Urinary bladder (tissue), 4 donors: ENCODE measurements around the gene SIK3. TPM values are rescaled to one million over a fixed set of nuclear protein-coding genes. Genes with fewer than 3 reads are reported as not detected.
"Not testable (repeated sequence)": the region's sequence is repeated elsewhere in the genome, so short reads cannot be mapped to it uniquely, and the experiment has no call there.

Experiments used
- DNase-seq: peaks from one replicate; pipeline ENCODE4 v3.0.0-alpha.2; 2015; ENCODE audit errors: extremely low spot score
- H3K27ac ChIP-seq: one replicate; pipeline ENCODE4 v1.5.1; 2013; ENCODE audit warnings: low read depth, mild to moderate bottlenecking, moderate library complexity
- H3K36me3 ChIP-seq: one replicate; pipeline ENCODE4 v1.6.1; 2013; ENCODE audit warnings: mild to moderate bottlenecking, moderate library complexity; ENCODE audit not compliant: insufficient read depth
- H3K4me1 ChIP-seq: one replicate; pipeline ENCODE4 v1.6.1; 2013; ENCODE audit warnings: mild to moderate bottlenecking, moderate library complexity; ENCODE audit not compliant: insufficient read depth
- H3K4me3 ChIP-seq: one replicate; pipeline ENCODE4 v1.5.1; 2013; ENCODE audit warnings: low read depth, low read length
- WGBS: extraction: QIAGEN DNeasy Blood & Tissue Kit; methylation state at CpG from one replicate; pipeline ENCODE4 v1.1.7; 2013; 5-methylcytosine and 5-hydroxymethylcytosine counted together
- polyA plus RNA-seq: library from polyadenylated mRNA; stranded (reverse); fragments of 200-250 nt; gene quantifications from one replicate; pipeline ENCODE4 v1.2.3, GENCODE V29; 2013
- total RNA-seq: library from RNA; depleted of rRNA; stranded (reverse); fragments of >200 nt; gene quantifications from one replicate; pipeline ENCODE4 v1.2.3, GENCODE V29; 2014
- donor health status: healthy with polysubstance abuse.
- donor health status: healthy.

Gene SIK3
- total and polyA plus RNA-seq, 2 donors, result 17.2 to 24.0 TPM

GRCh38 chr11:117037975-117038350 is 60.3 kb downstream of the SIK3 start:
- no peak for DNase-seq
- H3K4me1 ChIP-seq, result peaks cover 3% of the 10 kb centered on the region
- 85% methylated on average over 1 of the region's 1 CpG for WGBS
- H3K36me3 ChIP-seq, result no peaks in the 10 kb centered on the region
- H3K27ac ChIP-seq, result no peak overlapping the region
- no peak overlapping the region for H3K4me3 ChIP-seq

- no peak overlapping the region for H3K4me3 ChIP-seq
- 78% methylated on average over 1 of the region's 1 CpG for WGBS
- no peak overlapping the region for H3K27ac ChIP-seq
- H3K36me3 ChIP-seq, result no peaks in the 10 kb centered on the region
- DNase-seq, result no peak
- H3K4me1 ChIP-seq, result peaks cover 3% of the 10 kb centered on the region
These were observed 60.8 kb downstream of the SIK3 start for GRCh38 chr11:117037279-117037974.

GRCh38 chr11:117034901-117035300 is 63.3 kb downstream of the SIK3 start:
- H3K27ac ChIP-seq, result no peak overlapping the region
- H3K4me3 ChIP-seq, result no peak overlapping the region
- peaks cover 3% of the 10 kb centered on the region for H3K4me1 ChIP-seq
- no peaks in the 10 kb centered on the region for H3K36me3 ChIP-seq
- no peak for DNase-seq

GRCh38 chr11:117026593-117027330 is 71.5 kb downstream of the SIK3 start:
- no peak for DNase-seq
- 77% methylated on average over 6 of the region's 6 CpGs for WGBS
- H3K4me3 ChIP-seq, result no peak overlapping the region
- peaks cover 3% of the 10 kb centered on the region for H3K4me1 ChIP-seq
- H3K27ac ChIP-seq, result no peak overlapping the region
- no peaks in the 10 kb centered on the region for H3K36me3 ChIP-seq

GRCh38 chr11:117023707-117024106 is 74.5 kb downstream of the SIK3 start:
- H3K4me1 ChIP-seq, H3K36me3 ChIP-seq, H3K27ac ChIP-seq, DNase-seq, H3K4me3 ChIP-seq: not testable (repeated sequence)
- WGBS, result 97% methylated on average over 7 of the region's 7 CpGs

GRCh38 chr11:117023178-117023577 is 75.0 kb downstream of the SIK3 start:
- Histone ChIP-seq H3K4me1 (peaks cover 3% of the 10 kb centered on the region), H3K36me3 (no peaks in the 10 kb centered on the region), H3K27ac (no peak overlapping the region), H3K4me3 (no peak overlapping the region)
- 83% methylated on average over 3 of the region's 3 CpGs for WGBS
- DNase-seq, result no peak

GRCh38 chr11:117022526-117022925 is 75.7 kb downstream of the SIK3 start:
- H3K27ac ChIP-seq, result no peak overlapping the region
- H3K36me3 ChIP-seq, result no peaks in the 10 kb centered on the region
- H3K4me1 ChIP-seq, result peaks cover 3% of the 10 kb centered on the region
- WGBS, result 75% methylated on average over 3 of the region's 3 CpGs
- DNase-seq, result no peak
- H3K4me3 ChIP-seq, result no peak overlapping the region

- Histone ChIP-seq H3K4me1 (peaks cover 2% of the 10 kb centered on the region), H3K4me3 (no peak overlapping the region), H3K36me3 (no peaks in the 10 kb centered on the region), H3K27ac (no peak overlapping the region)
- 89% methylated on average over 6 of the region's 6 CpGs for WGBS
- no peak for DNase-seq
These were observed 77.2 kb downstream of the SIK3 start for GRCh38 chr11:117020869-117021564.

GRCh38 chr11:117020287-117020686 is 77.9 kb downstream of the SIK3 start:
- Histone ChIP-seq H3K27ac (no peak overlapping the region), H3K4me1 (peaks cover 2% of the 10 kb centered on the region), H3K4me3 (no peak overlapping the region), H3K36me3 (no peaks in the 10 kb centered on the region)
- 99% methylated on average over 1 of the region's 1 CpG for WGBS
- DNase-seq, result no peak

- H3K36me3 ChIP-seq, result no peaks in the 10 kb centered on the region
- H3K4me1 ChIP-seq, result peaks cover 2% of the 10 kb centered on the region
- no peak overlapping the region for H3K4me3 ChIP-seq
- 88% methylated on average over 7 of the region's 7 CpGs for WGBS
- no peak overlapping the region for H3K27ac ChIP-seq
- DNase-seq, result no peak
These were observed 78.4 kb downstream of the SIK3 start for GRCh38 chr11:117019871-117020270.

GRCh38 chr11:117017456-117017855 is 80.8 kb downstream of the SIK3 start:
- WGBS, result 83% methylated on average over 1 of the region's 1 CpG
- H3K36me3 ChIP-seq, result no peaks in the 10 kb centered on the region

GRCh38 chr11:117016747-117017146 is 81.5 kb downstream of the SIK3 start:
- DNase-seq, result no peak
- H3K27ac ChIP-seq, result no peak overlapping the region

More at GRCh38 chr11:117017456-117017855, 80.8 kb downstream of the SIK3 start:
- DNase-seq, result no peak
- H3K4me3 ChIP-seq, result no peak overlapping the region
- H3K4me1 ChIP-seq, result peaks cover 2% of the 10 kb centered on the region
- no peak overlapping the region for H3K27ac ChIP-seq

GRCh38 chr11:117016246-117016645 is 82.0 kb downstream of the SIK3 start:
- Histone ChIP-seq H3K4me3 (no peak overlapping the region), H3K4me1 (no peaks in the 10 kb centered on the region), H3K27ac (no peak overlapping the region), H3K36me3 (no peaks in the 10 kb centered on the region)
- WGBS, result 97% methylated on average over 5 of the region's 6 CpGs
- DNase-seq, result no peak

More at GRCh38 chr11:117016747-117017146, 81.5 kb downstream of the SIK3 start:
- H3K4me3 ChIP-seq, result no peak overlapping the region
- H3K4me1 ChIP-seq, result no peaks in the 10 kb centered on the region
- H3K36me3 ChIP-seq, result no peaks in the 10 kb centered on the region
- WGBS, result 99% methylated on average over 4 of the region's 4 CpGs

- Histone ChIP-seq H3K4me1 (no peaks in the 10 kb centered on the region), H3K4me3 (no peak overlapping the region), H3K27ac (no peak overlapping the region), H3K36me3 (no peaks in the 10 kb centered on the region)
- no peak for DNase-seq
- 89% methylated on average over 3 of the region's 3 CpGs for WGBS
These were observed 86.7 kb downstream of the SIK3 start for GRCh38 chr11:117011541-117011898.
